ENCODE results near the gene CCDC6. TPM values are rescaled to one million over a fixed set of nuclear protein-coding genes. Genes with fewer than 3 reads are reported as not detected.

The CCDC6 gene
- total and polyA plus RNA-seq, 2 of the 4 experiments (the other 2 are of a cell fraction): 21.8 to 30.8 TPM

GRCh38 chr10:59894114-59894513 is 12.2 kb downstream of the CCDC6 start:
- peak; percentile 98 for ATAC-seq (ENCODE audit: low read depth)
- peak; percentile 93 for DNase-seq

More at GRCh38 chr10:59894114-59894513, 12.2 kb downstream of the CCDC6 start:
- H3K18ac ChIP-seq (ENCODE audit: low read depth, low read length): no peak overlapping the region
- H3K27ac ChIP-seq (ENCODE audit: insufficient read depth, low read length): no peak overlapping the region
- H4K91ac ChIP-seq (ENCODE audit: insufficient read depth, low read depth, low read length): no peak overlapping the region
- ChIA-PET POLR2A (ENCODE audit: unreplicated experiment) (no interaction called here), CTCF (no interaction called here)
- no peak overlapping the region for H2BK20ac ChIP-seq (ENCODE audit: low read depth, low read length)
- WGBS, 2 experiments (ENCODE audit: extremely low coverage in 2 of 2, insufficient read length in 1 of 2): no CpG with 5 or more reads among the region's 4 CpGs
- no peak overlapping the region for H2BK15ac ChIP-seq (ENCODE audit: low read depth, low read length)
- in situ Hi-C loops (cut with MboI; ENCODE audit: low sequenced_read_pairs): loop anchor here (25.0 kb wide), 1 partner anchor 518 kb away; no protein-coding TSS in a partner anchor
- no peak overlapping the region for H2AK9ac ChIP-seq (replicated peaks; ENCODE audit: low read depth, low read length, poor library complexity)
- no peak overlapping the region for H3K14ac ChIP-seq (replicated peaks; ENCODE audit: low read depth, low read length)
- no peak overlapping the region for H2BK5ac ChIP-seq (ENCODE audit: low read depth, low read length, poor library complexity, severe bottlenecking)
- H3K56ac ChIP-seq (ENCODE audit: extremely low read depth, insufficient read depth, low read length): no peak overlapping the region
- no peaks in the 10 kb centered on the region for H3K27me3 ChIP-seq (ENCODE audit: control insufficient read depth, insufficient read depth, low read length)
- H4K5ac ChIP-seq (ENCODE audit: low read depth, low read length): no peak overlapping the region
- dilution Hi-C loops (cut with HindIII; ENCODE audit: low sequenced_read_pairs, unreplicated experiment): no loop called here
- peaks cover 44 to 82% of the 10 kb centered on the region in 2 experiments for H3K79me1 ChIP-seq (ENCODE audit: low read depth in 1 of 2, low read length in 2 of 2)
- no peak overlapping the region for H3K23ac ChIP-seq (ENCODE audit: low read depth, low read length)
- no peak overlapping the region for H3K4me3 ChIP-seq (ENCODE audit: insufficient read depth, low read depth, low read length)
- H3K4me1 ChIP-seq (ENCODE audit: control insufficient read depth, insufficient read depth, low read length): peaks cover 14% of the 10 kb centered on the region
- H3K9me3 ChIP-seq (ENCODE audit: control insufficient read depth, insufficient read depth, low read length): no peaks in the 10 kb centered on the region
- peaks cover 48% of the 10 kb centered on the region for H4K20me1 ChIP-seq (ENCODE audit: insufficient read depth, low read length)
- H3K36me3 ChIP-seq (ENCODE audit: control insufficient read depth, insufficient read depth, low read length): peaks cover 4% of the 10 kb centered on the region; the same call in 1 of the 2 replicates
- peaks cover 18% of the 10 kb centered on the region for H3K9me1 ChIP-seq (ENCODE audit: insufficient read depth, low read length)
- no peak overlapping the region for H3K4ac ChIP-seq (ENCODE audit: low read depth, low read length)
- no peak overlapping the region for H2BK120ac ChIP-seq (ENCODE audit: low read depth, low read length)
- TF ChIP-seq RCOR1 (IDR thresholded peaks at IDR 0.05; ENCODE audit: insufficient replicate concordance, low read length): peak; percentile 57
- no peak for TF ChIP-seq RFX5 (IDR thresholded peaks at IDR 0.05; ENCODE audit: low read depth, low read length)
- TF ChIP-seq NFE2L2 (IDR thresholded peaks at IDR 0.05; ENCODE audit: low read depth, low read length): no peak
- TF ChIP-seq RAD21 (IDR thresholded peaks at IDR 0.05; ENCODE audit: low read length): no peak
- TF ChIP-seq ELK1 (IDR thresholded peaks at IDR 0.05; ENCODE audit: borderline replicate concordance, low read depth, low read length): no peak
- peak; percentile 24; the same call in 1 of the 2 replicates for TF ChIP-seq MAZ (IDR thresholded peaks at IDR 0.05; ENCODE audit: borderline replicate concordance, low read depth, low read length)
- no peak for TF ChIP-seq SMC3 (IDR thresholded peaks at IDR 0.05; ENCODE audit: low read depth, low read length)
- TF ChIP-seq CTCF (conservative IDR thresholded peaks at IDR 0.05; ENCODE audit: low read depth, low read length): no peak
- TF ChIP-seq BHLHE40 (IDR thresholded peaks at IDR 0.05; ENCODE audit: low read depth, low read length): no peak
- TF ChIP-seq MXI1 (IDR thresholded peaks at IDR 0.05; ENCODE audit: borderline replicate concordance, low read depth, low read length): no peak
- TF ChIP-seq CHD1 (IDR thresholded peaks at IDR 0.05; ENCODE audit: low read depth, low read length): no peak
- TF ChIP-seq FOS (IDR thresholded peaks at IDR 0.05; ENCODE audit: low read depth, low read length): no peak
- no peak for TF ChIP-seq CEBPB (IDR thresholded peaks at IDR 0.05; ENCODE audit: low read depth, low read length)
- TF ChIP-seq MAFK (IDR thresholded peaks at IDR 0.05; ENCODE audit: low read depth, low read length): no peak
- no peak for TF ChIP-seq USF2 (IDR thresholded peaks at IDR 0.05; ENCODE audit: low read depth, low read length)
- H4K8ac ChIP-seq (ENCODE audit: low read depth in 2 of 2, low read length in 2 of 2): no peak overlapping the region
- no peak overlapping the region for H2AFZ ChIP-seq (replicated peaks; ENCODE audit: low read length, poor library complexity)
- H2AK5ac ChIP-seq (ENCODE audit: low read depth, low read length): no peak overlapping the region
- no peak overlapping the region for H3K9ac ChIP-seq (ENCODE audit: low read depth, low read length)
- no TSS peak for BruUV-seq (replicated peaks)
- no peak overlapping the region for H3K4me2 ChIP-seq (ENCODE audit: low read depth, low read length)
- intact Hi-C loops (cut with micrococcal nuclease): no loop called here

Data from IMR-90 (cell line).